Activated CD4-positive, alpha-beta T cell treated with anti-CD3 and anti-CD28 coated beads, Interleukin-2, amount 50 U/mL, for 48 hours (primary cell): ENCODE data around the gene CNNM3.
A peak's percentile ranks its signal among the peaks of the same experiment; 100 is the strongest.
"Not testable (repeated sequence)": the region's sequence is repeated elsewhere in the genome, so short reads cannot be mapped to it uniquely, and the experiment has no call there.

Source experiments
- DNase-seq, 2 experiments: peaks; one replicate each; pipeline ENCODE4 v3.0.0-alpha.2; 2020

CNNM3 gene

GRCh38 chr2:96842600-96842999 is 26.5 kb downstream of the CNNM3 start:
- no peak for DNase-seq

- DNase-seq = no peak
Measured at GRCh38 chr2:96843538-96844268, 27.6 kb downstream of the CNNM3 start, which contains the start of gene ANKRD23. TSS of gene ANKRD23 (minus strand) at chr2:96844021. CDS start at chr2:96843992, 29 bp downstream.

GRCh38 chr2:96844405-96844808 is 28.3 kb downstream of the CNNM3 start:
- DNase-seq = no peak

GRCh38 chr2:96846825-96847224 is 30.8 kb downstream of the CNNM3 start:
- DNase-seq = no peak

GRCh38 chr2:96847586-96847985 is 31.5 kb downstream of the CNNM3 start:
- DNase-seq = no peak

GRCh38 chr2:96848264-96848663 is 32.2 kb downstream of the CNNM3 start:
- DNase-seq = no peak

- DNase-seq = no peak
Measured at GRCh38 chr2:96852667-96853066, 36.6 kb downstream of the CNNM3 start.

GRCh38 chr2:96853321-96853720 is 37.3 kb downstream of the CNNM3 start:
- no peak for DNase-seq

- DNase-seq = peak; percentile 49 to 58
Measured at GRCh38 chr2:96856776-96857666, 41.0 kb downstream of the CNNM3 start.

- DNase-seq = peak; percentile 98
Measured at GRCh38 chr2:96857667-96858372, 41.8 kb downstream of the CNNM3 start, which contains the start of gene ANKRD39. TSS of gene ANKRD39 (minus strand) at chr2:96858016. CDS start at chr2:96857987, 29 bp downstream.

- no peak for DNase-seq
Measured at GRCh38 chr2:96859099-96859649, 43.1 kb downstream of the CNNM3 start.

- no peak for DNase-seq
Measured at GRCh38 chr2:96859681-96860064, 43.6 kb downstream of the CNNM3 start.

GRCh38 chr2:96860065-96861029 is 44.3 kb downstream of the CNNM3 start:
- peak; percentile 56 to 61 for DNase-seq

- no peak for DNase-seq
Measured at GRCh38 chr2:96861074-96861473, 45.0 kb downstream of the CNNM3 start.

GRCh38 chr2:96863056-96863455 is 47.0 kb downstream of the CNNM3 start:
- DNase-seq = not testable (repeated sequence)

- no peak for DNase-seq
Measured at GRCh38 chr2:96863575-96864342, 47.7 kb downstream of the CNNM3 start.

GRCh38 chr2:96864343-96865091 is 48.4 kb downstream of the CNNM3 start:
- DNase-seq = no peak

- DNase-seq = no peak
Measured at GRCh38 chr2:96865654-96866053, 49.6 kb downstream of the CNNM3 start.

GRCh38 chr2:96866149-96866548 is 50.1 kb downstream of the CNNM3 start:
- DNase-seq = no peak

- no peak for DNase-seq
Measured at GRCh38 chr2:96866586-96866985, 50.5 kb downstream of the CNNM3 start.
